Measurements from ENCODE around the gene HSPA12A.
"Not testable (repeated sequence)": the region's sequence is repeated elsewhere in the genome, so short reads cannot be mapped to it uniquely, and the experiment has no call there.

Gene HSPA12A

GRCh38 chr10:116713846-116714245, 28.5 kb downstream of the HSPA12A start:
- DNase-seq, result no peak

- DNase-seq, result no peak
These were observed 29.3 kb downstream of the HSPA12A start for GRCh38 chr10:116712989-116713543.

GRCh38 chr10:116712519-116712918, 29.8 kb downstream of the HSPA12A start:
- no peak for DNase-seq

GRCh38 chr10:116711803-116712202, 30.6 kb downstream of the HSPA12A start:
- not testable (repeated sequence) for DNase-seq

- peak; percentile 4 to 70 for DNase-seq
These were observed 32.3 kb downstream of the HSPA12A start for GRCh38 chr10:116710076-116710475.

- DNase-seq, result no peak
These were observed 33.5 kb downstream of the HSPA12A start for GRCh38 chr10:116708877-116709276.

GRCh38 chr10:116708391-116708821, 34.0 kb downstream of the HSPA12A start:
- no peak for DNase-seq

- DNase-seq, result no peak
These were observed 34.4 kb downstream of the HSPA12A start for GRCh38 chr10:116707981-116708380.

- DNase-seq, result no peak
These were observed 36.1 kb downstream of the HSPA12A start for GRCh38 chr10:116706281-116706680.

- DNase-seq, result no peak
These were observed 36.9 kb downstream of the HSPA12A start for GRCh38 chr10:116705498-116705897.

- peak; percentile 58 to 69 for DNase-seq
These were observed 37.4 kb downstream of the HSPA12A start for GRCh38 chr10:116704926-116705325.

- no peak for DNase-seq
These were observed 40.2 kb downstream of the HSPA12A start for GRCh38 chr10:116702165-116702564.

GRCh38 chr10:116699471-116700150, 42.8 kb downstream of the HSPA12A start:
- no peak for DNase-seq

GRCh38 chr10:116699049-116699448, 43.3 kb downstream of the HSPA12A start:
- DNase-seq, result no peak

GRCh38 chr10:116698364-116698763, 44.0 kb downstream of the HSPA12A start:
- no peak for DNase-seq

GRCh38 chr10:116697816-116698215, 44.5 kb downstream of the HSPA12A start:
- DNase-seq, result no peak

GRCh38 chr10:116696919-116697318, 45.4 kb downstream of the HSPA12A start:
- DNase-seq, result no peak

GRCh38 chr10:116694927-116695268, 47.5 kb downstream of the HSPA12A start:
- DNase-seq, result no peak

- no peak for DNase-seq
These were observed 48.0 kb downstream of the HSPA12A start for GRCh38 chr10:116694243-116694926.

- no peak for DNase-seq
These were observed 50.1 kb downstream of the HSPA12A start for GRCh38 chr10:116692225-116692624.

- DNase-seq, result no peak
These were observed 50.7 kb downstream of the HSPA12A start for GRCh38 chr10:116691635-116692034.

GRCh38 chr10:116690356-116691322, 51.7 kb downstream of the HSPA12A start:
- DNase-seq, result no peak

GRCh38 chr10:116689744-116690143, 52.6 kb downstream of the HSPA12A start:
- no peak for DNase-seq

Measured in NCI-H2081 (cell line).